IMR-90 (cell line): ENCODE measurements around the gene PTK6.

ENCODE experiments used
- CEBPB ChIP-seq: IDR thresholded peaks from 2 replicates; pipeline ENCODE4 v1.6.1; 2012; ENCODE audit warnings: low read depth, low read length, improper control_type of control experiment
- MXI1 ChIP-seq: IDR thresholded peaks from 2 replicates; pipeline ENCODE4 v1.6.1; 2012; ENCODE audit warnings: low read depth, mild to moderate bottlenecking, low read length, moderate library complexity, borderline replicate concordance
- POLR2A ChIP-seq: IDR thresholded peaks from 2 replicates; pipeline ENCODE4 v1.6.1; 2012; ENCODE audit warnings: mild to moderate bottlenecking, low read depth, low read length
- RCOR1 ChIP-seq: IDR thresholded peaks from 2 replicates; pipeline ENCODE4 v1.6.1; 2012; ENCODE audit warnings: mild to moderate bottlenecking, low read length, improper control_type of control experiment; ENCODE audit not compliant: insufficient replicate concordance
- RFX5 ChIP-seq: IDR thresholded peaks from 2 replicates; pipeline ENCODE4 v1.8.0; 2012; ENCODE audit warnings: low read depth, mild to moderate bottlenecking, low read length, moderate library complexity
- SMC3 ChIP-seq: fragments of 150-350 bp; IDR thresholded peaks from 2 replicates; pipeline ENCODE4 v1.6.1; 2016; ENCODE audit warnings: low read depth, mild to moderate bottlenecking, antibody characterized with exemption, low read length, moderate library complexity
- TF ChIP-seq, protein P1 (sequence below): conservative IDR thresholded peaks from 2 replicates; pipeline ENCODE4 v1.5.1; 2012; ENCODE audit warnings: mild to moderate bottlenecking, low read depth, low read length, improper control_type of control experiment
- TF ChIP-seq, protein P2 (sequence below): fragments of 150-350 bp; IDR thresholded peaks from 2 replicates; pipeline ENCODE4 v1.6.1; 2016; ENCODE audit warnings: low read depth, mild to moderate bottlenecking, low read length, moderate library complexity, borderline replicate concordance
- TF ChIP-seq, protein P3 (sequence below): fragments of 150-350 bp; IDR thresholded peaks from 2 replicates; pipeline ENCODE4 v1.6.1; 2017; ENCODE audit warnings: mild to moderate bottlenecking, antibody characterized with exemption, low read length, low read depth

DNA sequence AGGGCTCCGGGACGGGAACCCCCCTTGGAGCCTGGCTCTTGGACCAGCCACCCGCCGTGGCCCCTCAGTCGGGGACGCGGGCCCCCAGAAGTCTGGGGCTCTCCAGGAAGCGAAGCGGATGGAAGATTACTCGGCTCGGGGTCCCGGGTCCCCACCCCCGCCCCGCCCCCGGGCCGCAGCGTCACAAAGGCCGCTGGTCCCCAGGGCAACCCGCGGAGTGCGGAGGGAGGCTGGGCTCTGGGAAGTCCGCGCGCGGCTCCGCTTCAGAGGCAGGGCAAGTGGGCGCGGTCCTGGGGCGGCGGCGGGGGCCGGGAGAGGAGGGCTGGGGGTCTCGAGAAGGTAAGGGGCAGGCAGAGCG is 16.7 kb upstream of the PTK6 start, which contains the start of gene FNDC11:
- no peak for TF ChIP-seq POLR2A
- TF ChIP-seq, protein P1, sequence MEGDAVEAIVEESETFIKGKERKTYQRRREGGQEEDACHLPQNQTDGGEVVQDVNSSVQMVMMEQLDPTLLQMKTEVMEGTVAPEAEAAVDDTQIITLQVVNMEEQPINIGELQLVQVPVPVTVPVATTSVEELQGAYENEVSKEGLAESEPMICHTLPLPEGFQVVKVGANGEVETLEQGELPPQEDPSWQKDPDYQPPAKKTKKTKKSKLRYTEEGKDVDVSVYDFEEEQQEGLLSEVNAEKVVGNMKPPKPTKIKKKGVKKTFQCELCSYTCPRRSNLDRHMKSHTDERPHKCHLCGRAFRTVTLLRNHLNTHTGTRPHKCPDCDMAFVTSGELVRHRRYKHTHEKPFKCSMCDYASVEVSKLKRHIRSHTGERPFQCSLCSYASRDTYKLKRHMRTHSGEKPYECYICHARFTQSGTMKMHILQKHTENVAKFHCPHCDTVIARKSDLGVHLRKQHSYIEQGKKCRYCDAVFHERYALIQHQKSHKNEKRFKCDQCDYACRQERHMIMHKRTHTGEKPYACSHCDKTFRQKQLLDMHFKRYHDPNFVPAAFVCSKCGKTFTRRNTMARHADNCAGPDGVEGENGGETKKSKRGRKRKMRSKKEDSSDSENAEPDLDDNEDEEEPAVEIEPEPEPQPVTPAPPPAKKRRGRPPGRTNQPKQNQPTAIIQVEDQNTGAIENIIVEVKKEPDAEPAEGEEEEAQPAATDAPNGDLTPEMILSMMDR, result no peak
- no peak for TF ChIP-seq RFX5
- no peak for TF ChIP-seq CEBPB
- TF ChIP-seq, protein P2, sequence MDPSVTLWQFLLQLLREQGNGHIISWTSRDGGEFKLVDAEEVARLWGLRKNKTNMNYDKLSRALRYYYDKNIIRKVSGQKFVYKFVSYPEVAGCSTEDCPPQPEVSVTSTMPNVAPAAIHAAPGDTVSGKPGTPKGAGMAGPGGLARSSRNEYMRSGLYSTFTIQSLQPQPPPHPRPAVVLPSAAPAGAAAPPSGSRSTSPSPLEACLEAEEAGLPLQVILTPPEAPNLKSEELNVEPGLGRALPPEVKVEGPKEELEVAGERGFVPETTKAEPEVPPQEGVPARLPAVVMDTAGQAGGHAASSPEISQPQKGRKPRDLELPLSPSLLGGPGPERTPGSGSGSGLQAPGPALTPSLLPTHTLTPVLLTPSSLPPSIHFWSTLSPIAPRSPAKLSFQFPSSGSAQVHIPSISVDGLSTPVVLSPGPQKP, result no peak
- TF ChIP-seq RCOR1, result no peak
- TF ChIP-seq, protein P3, sequence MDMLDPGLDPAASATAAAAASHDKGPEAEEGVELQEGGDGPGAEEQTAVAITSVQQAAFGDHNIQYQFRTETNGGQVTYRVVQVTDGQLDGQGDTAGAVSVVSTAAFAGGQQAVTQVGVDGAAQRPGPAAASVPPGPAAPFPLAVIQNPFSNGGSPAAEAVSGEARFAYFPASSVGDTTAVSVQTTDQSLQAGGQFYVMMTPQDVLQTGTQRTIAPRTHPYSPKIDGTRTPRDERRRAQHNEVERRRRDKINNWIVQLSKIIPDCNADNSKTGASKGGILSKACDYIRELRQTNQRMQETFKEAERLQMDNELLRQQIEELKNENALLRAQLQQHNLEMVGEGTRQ, result no peak
- TF ChIP-seq MXI1, result no peak
- no peak for TF ChIP-seq SMC3
